Activated CD4-positive, alpha-beta T cell treated with anti-CD3 and anti-CD28 coated beads, Interleukin-2, amount 10 ng/mL, durations not matched to agents 24 days and 14 days (primary cell): ENCODE measurements around the gene PDHB. TPM values are rescaled to one million over a fixed set of nuclear protein-coding genes. Genes with fewer than 3 reads are reported as not detected.

Experiments
- DNase-seq: peaks from one replicate; pipeline ENCODE4 v3.0.0; 2022
- H3K27ac Mint-ChIP-seq: one replicate; pipeline ENCODE4 v1.8.0; 2022; ENCODE audit warnings: mild to moderate bottlenecking, mixed read lengths
- H3K27me3 Mint-ChIP-seq: one replicate; pipeline ENCODE4 v1.8.0; 2022; ENCODE audit warnings: mixed read lengths
- H3K36me3 Mint-ChIP-seq: one replicate; pipeline ENCODE4 v1.8.0; 2022; ENCODE audit warnings: low read depth, mild to moderate bottlenecking, mixed read lengths
- H3K4me1 Mint-ChIP-seq: one replicate; pipeline ENCODE4 v1.8.0; 2021; ENCODE audit warnings: mixed read lengths
- H3K4me3 Mint-ChIP-seq: one replicate; pipeline ENCODE4 v1.8.0; 2022; ENCODE audit warnings: mild to moderate bottlenecking, moderate library complexity, mixed read lengths
- H3K9me3 Mint-ChIP-seq: one replicate; pipeline ENCODE4 v1.8.0; 2021; ENCODE audit warnings: mixed read lengths
- intact Hi-C: fragments of 100-400 bp; cut with micrococcal nuclease; formaldehyde crosslinking; loops from one replicate; pipeline ENCODE4 v1.15.1; 2023
- total RNA-seq: library from RNA; stranded (reverse); gene quantifications from 2 replicates; pipeline ENCODE4 v1.2.3, GENCODE V29; 2022

The PDHB gene
- total RNA-seq, 1 donor from 2014 or later: 69.3 TPM

DNA sequence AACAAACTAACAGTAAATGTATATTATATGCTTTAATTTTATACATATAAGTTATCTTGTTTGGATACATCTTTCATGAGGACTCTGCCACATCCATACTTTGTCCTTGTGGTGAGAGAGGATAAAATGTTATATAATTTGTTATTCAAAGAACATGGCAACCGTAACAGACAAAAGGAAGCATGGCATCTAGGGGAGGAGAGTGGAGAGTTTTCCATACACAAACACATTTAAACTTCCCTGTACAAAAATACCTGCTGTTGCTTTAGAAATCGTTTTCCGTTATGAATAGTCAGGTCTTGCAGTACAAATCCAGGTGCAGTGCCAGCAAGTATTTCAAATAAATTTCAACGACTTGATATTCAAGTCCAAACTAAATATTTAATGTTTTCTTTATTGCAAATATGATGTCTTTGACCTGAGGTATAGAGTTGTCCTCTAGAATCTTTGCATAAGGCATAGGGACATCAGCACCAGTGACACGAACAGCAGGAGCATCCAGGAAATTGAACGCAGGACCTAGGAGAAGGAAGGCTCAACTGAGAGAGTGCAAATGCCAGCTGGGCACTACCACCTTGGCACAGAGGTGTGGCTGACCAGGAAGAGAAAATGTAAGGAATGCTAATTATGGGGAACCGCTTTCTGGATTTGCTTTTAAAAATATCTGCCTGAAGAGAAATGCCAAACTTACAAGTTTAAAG lies 5.8 kb downstream of the PDHB start:
- Mint-ChIP-seq H3K27ac (no peak overlapping the region), H3K4me3 (no peak overlapping the region), H3K9me3 (no peaks in the 10 kb centered on the region), H3K27me3 (no peaks in the 10 kb centered on the region), H3K4me1 (peaks cover 6% of the 10 kb centered on the region), H3K36me3 (peaks cover 67% of the 10 kb centered on the region)
- intact Hi-C loops: no loop called here
- no peak for DNase-seq

DNA sequence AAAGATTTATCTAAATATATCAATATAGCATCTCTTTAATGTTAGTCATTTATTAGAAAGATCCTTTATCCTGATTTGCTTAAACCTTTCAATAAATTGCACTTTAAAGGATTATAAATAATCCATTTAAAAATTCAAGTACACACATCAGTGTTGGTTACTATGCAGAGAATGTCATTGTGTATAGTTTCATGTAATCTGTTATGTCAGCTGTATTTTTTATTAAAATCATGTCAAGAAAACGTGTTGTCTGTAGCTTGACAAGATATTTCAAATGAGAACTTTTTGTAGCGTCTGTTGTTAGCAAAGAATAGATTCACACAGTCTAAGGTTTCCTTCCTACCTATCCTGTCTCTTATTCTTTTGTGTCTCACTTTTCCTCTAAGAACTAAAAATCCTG lies 7.8 kb downstream of the PDHB start:
- Mint-ChIP-seq H3K36me3 (peaks cover 68% of the 10 kb centered on the region), H3K9me3 (no peaks in the 10 kb centered on the region), H3K4me3 (no peak overlapping the region), H3K27ac (peak overlapping the region; percentile 29), H3K4me1 (no peaks in the 10 kb centered on the region), H3K27me3 (no peaks in the 10 kb centered on the region)
- intact Hi-C loops: no loop called here
- no peak for DNase-seq

DNA sequence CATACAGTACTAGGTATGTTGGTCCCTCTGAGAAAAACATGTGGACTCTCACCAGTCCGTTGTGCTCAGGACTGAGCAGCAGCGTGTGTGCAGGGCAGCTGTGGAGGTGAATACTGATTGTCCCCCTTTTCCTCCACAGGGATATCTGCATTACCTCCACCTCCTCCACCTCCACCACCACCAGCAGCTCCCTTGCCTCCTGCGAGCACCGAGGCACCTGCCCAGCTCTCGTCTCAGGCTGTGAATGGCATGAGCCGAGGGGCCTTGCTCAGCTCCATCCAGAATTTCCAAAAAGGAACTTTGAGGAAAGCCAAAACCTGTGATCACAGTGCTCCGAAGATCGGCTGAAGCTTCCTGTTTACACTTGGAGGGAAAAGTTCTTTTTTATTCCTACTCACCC lies 9.0 kb downstream of the PDHB start:
- peaks cover 62% of the 10 kb centered on the region for H3K36me3 Mint-ChIP-seq
- intact Hi-C loops: no loop called here
- H3K27me3 Mint-ChIP-seq: no peaks in the 10 kb centered on the region
- no peaks in the 10 kb centered on the region for H3K9me3 Mint-ChIP-seq
- DNase-seq: no peak
- peaks cover 2% of the 10 kb centered on the region for H3K4me1 Mint-ChIP-seq
- H3K27ac Mint-ChIP-seq: no peak overlapping the region
- no peak overlapping the region for H3K4me3 Mint-ChIP-seq

DNA sequence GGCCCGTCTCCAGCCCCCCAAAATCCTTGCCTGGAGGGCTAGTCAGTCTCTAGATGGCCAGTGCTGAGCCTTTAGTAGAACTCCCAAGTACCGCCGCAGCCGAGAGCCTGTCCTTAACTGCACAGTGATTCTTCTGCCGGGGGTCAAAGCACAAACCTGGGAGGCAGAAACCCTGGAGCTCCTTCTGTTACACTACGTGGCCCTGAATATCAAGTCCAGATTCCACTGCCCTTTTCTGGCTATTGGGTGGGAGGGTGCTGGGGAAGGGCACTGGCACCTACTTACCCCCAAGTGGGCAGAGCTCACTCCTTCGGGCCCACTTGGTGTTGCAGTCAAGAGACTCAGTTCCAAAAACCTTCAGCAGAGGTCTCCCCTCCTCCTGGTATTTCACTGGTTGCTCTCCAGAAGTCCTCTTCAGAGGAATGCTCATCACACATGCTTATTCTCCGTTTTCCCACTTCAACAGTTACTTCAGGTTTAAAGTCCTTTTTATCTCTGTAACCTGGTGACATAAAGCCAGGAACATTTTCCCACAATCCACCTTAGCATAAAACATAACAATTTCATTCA lies 10.8 kb downstream of the PDHB start:
- intact Hi-C loops: no loop called here
- peak overlapping the region; percentile 57 for H3K27ac Mint-ChIP-seq

DNA sequence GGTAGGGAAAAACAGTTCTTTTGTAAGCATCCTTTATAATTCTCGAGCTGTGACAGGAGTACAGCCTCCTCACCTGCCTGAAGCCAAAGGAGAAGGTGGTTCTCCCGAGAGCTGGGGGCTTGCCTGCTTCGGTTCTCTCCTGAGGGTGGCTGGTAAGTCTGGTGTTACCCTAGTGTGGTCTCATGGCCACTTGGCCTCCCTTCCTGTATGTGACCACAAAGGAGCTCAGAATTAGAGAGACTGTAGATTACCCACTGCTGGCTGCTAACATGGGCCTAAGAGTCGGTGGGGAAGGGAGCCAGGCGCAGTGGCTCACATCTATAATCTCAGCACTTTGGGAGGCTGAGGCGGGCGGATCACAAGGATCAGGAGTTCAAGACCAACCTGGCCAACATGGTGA lies 12.6 kb downstream of the PDHB start:
- H3K9me3 Mint-ChIP-seq: no peaks in the 10 kb centered on the region
- H3K27ac Mint-ChIP-seq: no peak overlapping the region
- no peak for DNase-seq
- no peak overlapping the region for H3K4me3 Mint-ChIP-seq
- intact Hi-C loops: no loop called here
- peaks cover 3% of the 10 kb centered on the region for H3K4me1 Mint-ChIP-seq
- H3K27me3 Mint-ChIP-seq: no peaks in the 10 kb centered on the region
- H3K36me3 Mint-ChIP-seq: peaks cover 36% of the 10 kb centered on the region

More for the DNA sequence above, 10.8 kb downstream of the PDHB start:
- peaks cover 48% of the 10 kb centered on the region for H3K36me3 Mint-ChIP-seq
- H3K9me3 Mint-ChIP-seq: no peaks in the 10 kb centered on the region
- no peak for DNase-seq
- no peaks in the 10 kb centered on the region for H3K27me3 Mint-ChIP-seq
- no peak overlapping the region for H3K4me3 Mint-ChIP-seq
- H3K4me1 Mint-ChIP-seq: peaks cover 3% of the 10 kb centered on the region

DNA sequence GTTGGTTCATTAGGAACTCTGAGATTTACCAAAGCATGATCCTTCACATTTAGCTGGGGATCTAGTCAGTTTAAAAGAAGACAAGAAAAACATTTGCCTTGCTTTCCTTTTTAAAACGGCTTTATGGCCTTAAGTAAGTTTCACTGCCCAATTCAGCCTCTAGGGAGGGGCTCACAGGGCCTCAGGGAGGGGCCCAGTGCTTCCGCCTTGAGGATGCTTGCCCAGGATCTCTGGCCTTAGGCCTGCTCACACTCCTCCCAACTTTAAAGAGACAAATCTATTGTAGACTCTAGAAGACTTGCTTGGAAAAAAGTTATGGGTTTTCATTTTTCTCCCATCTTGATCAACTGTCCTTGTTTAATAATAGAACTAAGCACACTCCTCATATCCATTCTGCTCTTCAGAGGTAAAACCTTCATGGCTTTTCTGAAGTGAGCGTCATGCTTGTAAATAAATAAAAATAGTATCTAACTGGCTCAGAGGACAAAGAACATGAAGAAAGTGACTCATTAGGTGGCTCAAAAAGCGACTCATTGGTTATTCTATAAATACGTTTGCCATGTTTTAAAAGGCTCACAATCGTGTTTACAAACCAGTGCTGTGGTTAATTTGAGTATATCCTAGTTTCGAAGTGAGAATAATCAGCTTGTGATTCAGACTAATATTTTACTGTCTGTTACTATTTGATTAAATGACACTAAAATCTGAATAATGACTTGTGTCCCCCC lies 13.7 kb downstream of the PDHB start:
- Mint-ChIP-seq H3K9me3 (no peaks in the 10 kb centered on the region), H3K27ac (peak overlapping the region; percentile 11), H3K27me3 (no peaks in the 10 kb centered on the region), H3K4me3 (no peak overlapping the region), H3K4me1 (peaks cover 3% of the 10 kb centered on the region), H3K36me3 (peaks cover 32% of the 10 kb centered on the region)
- no peak for DNase-seq
- intact Hi-C loops: no loop called here

DNA sequence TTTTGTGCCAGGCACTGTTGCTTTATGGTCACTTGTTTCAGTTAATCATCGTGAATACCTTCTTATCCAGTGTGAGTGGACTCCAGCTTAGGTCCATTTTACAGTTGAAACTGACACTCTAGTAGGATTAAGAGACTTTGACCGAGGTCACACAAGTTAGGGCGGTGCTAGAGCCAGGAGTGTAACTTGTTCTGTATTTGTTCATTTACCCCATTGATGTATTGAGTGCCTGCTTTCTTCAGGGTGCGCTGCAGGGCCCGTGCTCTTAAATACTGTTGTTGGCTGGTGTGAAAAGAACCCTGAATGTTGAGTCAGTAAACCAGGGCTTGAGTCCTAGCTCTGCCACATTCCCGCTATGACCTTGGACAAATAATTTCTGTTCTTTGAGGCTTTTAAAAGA lies 15.4 kb downstream of the PDHB start:
- peaks cover 7% of the 10 kb centered on the region for H3K4me1 Mint-ChIP-seq
- H3K4me3 Mint-ChIP-seq: no peak overlapping the region
- peaks cover 21% of the 10 kb centered on the region for H3K36me3 Mint-ChIP-seq
- H3K27ac Mint-ChIP-seq: no peak overlapping the region
- intact Hi-C loops: no loop called here
- H3K27me3 Mint-ChIP-seq: no peaks in the 10 kb centered on the region
- H3K9me3 Mint-ChIP-seq: no peaks in the 10 kb centered on the region
- DNase-seq: no peak

DNA sequence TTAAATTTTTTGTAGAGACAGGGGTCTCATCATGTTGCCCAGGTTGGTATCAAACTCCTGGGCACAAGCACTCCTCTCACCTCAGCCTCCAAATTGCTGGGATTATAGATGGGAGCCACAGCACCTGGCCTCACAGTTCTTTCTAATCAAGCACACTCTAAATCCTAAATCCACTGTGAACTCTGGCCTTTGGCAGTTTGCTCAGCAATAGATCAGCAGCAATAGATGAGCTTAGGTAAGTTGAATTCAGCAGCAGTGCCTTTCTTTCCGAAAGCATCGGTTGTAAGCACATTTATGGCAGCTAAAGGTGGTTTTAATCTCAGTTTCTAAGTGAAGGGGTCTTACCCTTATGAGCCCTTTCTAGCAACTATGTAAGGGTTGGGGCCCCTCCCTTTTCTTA lies 16.6 kb downstream of the PDHB start:
- H3K27ac Mint-ChIP-seq: no peak overlapping the region
- intact Hi-C loops: no loop called here
- DNase-seq: no peak
- H3K36me3 Mint-ChIP-seq: peaks cover 18% of the 10 kb centered on the region
- no peak overlapping the region for H3K4me3 Mint-ChIP-seq
- H3K4me1 Mint-ChIP-seq: peaks cover 7% of the 10 kb centered on the region
- H3K9me3 Mint-ChIP-seq: no peaks in the 10 kb centered on the region
- H3K27me3 Mint-ChIP-seq: no peaks in the 10 kb centered on the region

DNA sequence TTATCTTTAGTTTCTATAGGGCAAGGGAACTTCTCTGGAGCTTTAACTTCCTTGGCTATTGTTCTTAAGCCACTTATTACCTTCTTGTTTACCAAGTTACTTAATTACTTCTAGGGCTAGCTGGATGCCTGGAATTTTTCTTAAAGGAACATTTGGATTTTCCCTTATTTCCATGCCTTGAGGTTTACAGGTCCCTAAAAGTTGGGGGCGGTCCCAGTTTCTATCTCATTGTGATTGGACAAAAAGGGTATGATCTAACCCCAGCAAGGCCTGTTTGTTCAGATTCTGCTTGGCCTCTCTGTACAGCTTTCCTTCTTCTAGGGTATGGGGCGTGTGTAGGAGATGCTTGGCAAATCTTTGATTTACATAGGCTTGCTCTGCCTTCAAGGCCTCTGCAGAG lies 17.4 kb downstream of the PDHB start:
- Mint-ChIP-seq H3K27me3 (no peaks in the 10 kb centered on the region), H3K4me3 (no peak overlapping the region), H3K4me1 (peaks cover 7% of the 10 kb centered on the region), H3K9me3 (no peaks in the 10 kb centered on the region), H3K36me3 (peaks cover 14% of the 10 kb centered on the region), H3K27ac (no peak overlapping the region)
- intact Hi-C loops: no loop called here
- no peak for DNase-seq

DNA sequence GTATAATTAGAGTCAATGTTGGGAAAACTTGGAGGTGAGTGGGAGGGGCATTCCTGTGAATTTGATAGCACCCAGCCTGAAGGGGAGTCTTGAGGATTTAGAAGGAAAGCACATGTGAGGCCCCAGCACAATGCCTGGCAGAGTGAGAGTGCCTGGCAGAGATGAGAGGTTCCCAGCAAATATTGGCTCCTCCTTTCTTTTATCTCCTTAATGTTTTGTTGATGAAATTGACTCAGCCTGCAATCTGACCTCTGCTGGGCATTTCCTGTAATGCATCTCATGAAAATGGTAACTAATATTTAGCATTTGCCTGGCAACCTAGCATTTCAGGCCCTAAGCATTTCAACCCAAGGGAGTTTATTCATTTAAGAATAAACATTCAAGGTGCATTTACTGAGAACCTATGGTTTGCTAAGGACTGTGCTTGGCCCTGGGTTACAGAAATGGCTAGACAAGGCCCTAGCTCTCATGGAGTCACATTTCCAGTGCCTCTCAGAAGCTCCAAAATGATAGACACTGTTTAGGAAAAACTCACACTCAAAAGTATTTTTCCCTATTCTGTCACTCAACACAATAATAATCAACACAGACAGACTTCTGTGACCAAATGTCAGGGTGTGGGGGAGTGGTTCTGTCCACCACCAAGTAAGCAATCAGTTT lies 19.0 kb downstream of the PDHB start:
- no peak overlapping the region for H3K27ac Mint-ChIP-seq
- intact Hi-C loops: loop anchor here (1.0 to 5.0 kb wide), 5 partner anchors 82 to 227 kb away; partner anchors contain the start of gene PXK

DNA sequence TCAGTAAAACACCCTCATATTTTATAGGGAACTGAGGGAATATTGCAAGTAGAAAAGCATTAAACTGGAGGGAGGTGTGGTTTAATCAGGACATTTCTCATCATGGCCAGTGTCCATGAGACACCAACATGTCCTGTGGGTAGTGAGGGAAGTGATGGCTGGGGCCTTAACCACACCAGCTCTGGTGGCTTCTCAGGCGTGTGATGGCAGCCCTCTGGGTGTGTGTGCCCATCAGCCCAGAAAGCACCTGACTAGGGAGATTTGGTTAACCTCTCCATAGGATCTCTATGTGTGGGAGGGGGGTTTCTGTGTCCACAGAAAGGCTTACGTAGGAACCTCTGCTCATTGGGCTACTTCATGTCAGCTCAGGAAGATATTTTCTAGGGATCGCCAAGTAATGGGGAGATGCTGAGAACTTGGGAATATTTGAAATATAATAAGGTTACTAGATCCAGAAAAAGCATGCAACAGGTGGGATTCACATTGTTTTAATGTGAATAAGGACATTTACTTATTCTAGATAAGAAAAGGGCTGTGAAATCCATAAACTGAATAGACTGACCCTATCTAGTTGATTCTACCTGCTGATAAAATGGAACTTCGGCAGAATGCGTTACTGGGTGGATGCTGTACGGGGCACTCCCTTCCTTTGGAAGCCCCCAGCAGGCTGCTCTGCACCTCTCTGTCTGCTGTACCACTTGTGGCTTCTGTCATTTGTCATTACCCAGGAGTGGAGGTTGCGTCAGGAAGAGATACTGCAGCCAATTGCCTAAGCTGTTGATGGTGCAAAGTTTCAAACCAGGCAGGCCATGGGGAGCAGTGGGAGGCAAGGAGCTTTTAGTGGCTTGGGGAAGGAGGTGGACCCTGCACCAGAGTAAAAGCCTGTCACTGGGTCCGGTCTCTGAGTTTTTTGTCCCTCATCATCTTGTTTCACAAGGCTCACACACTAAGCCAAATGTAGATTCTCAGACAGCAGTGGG lies 21.5 kb downstream of the PDHB start:
- Mint-ChIP-seq H3K27me3 (no peaks in the 10 kb centered on the region), H3K36me3 (peaks cover 37% of the 10 kb centered on the region), H3K4me3 (no peak overlapping the region), H3K27ac (no peak overlapping the region), H3K4me1 (peaks cover 4% of the 10 kb centered on the region), H3K9me3 (no peaks in the 10 kb centered on the region)
- no peak for DNase-seq
- intact Hi-C loops: loop anchor here (5.0 kb wide), 1 partner anchor 225 kb away; no protein-coding TSS in a partner anchor

More for the DNA sequence above, 19.0 kb downstream of the PDHB start:
- peak; percentile 89 for DNase-seq
- no peak overlapping the region for H3K4me3 Mint-ChIP-seq
- H3K36me3 Mint-ChIP-seq: peaks cover 23% of the 10 kb centered on the region
- H3K4me1 Mint-ChIP-seq: peaks cover 5% of the 10 kb centered on the region
- H3K27me3 Mint-ChIP-seq: no peaks in the 10 kb centered on the region
- H3K9me3 Mint-ChIP-seq: no peaks in the 10 kb centered on the region

DNA sequence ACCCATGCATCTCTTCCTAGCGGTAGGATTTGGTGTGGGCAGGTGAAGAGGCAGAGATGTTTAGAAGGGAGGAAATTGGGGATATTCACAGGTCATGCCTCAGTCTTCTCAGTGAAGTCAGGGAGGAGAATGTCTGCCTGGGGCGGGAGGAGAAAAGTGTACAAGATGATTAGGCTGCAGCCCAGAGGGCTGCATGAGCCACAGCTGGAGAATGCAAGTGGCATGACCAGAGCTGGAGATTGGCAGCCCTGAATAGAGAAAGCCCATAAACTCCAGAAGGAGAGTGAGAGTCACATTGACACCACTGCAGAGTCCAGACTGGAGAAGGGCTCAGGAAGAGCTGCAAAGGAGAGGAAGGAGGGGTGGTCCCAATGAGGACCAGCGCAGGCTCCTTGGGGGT lies 22.6 kb downstream of the PDHB start:
- Mint-ChIP-seq H3K27me3 (no peaks in the 10 kb centered on the region), H3K36me3 (peaks cover 42% of the 10 kb centered on the region), H3K27ac (peak overlapping the region; percentile 27), H3K4me1 (peaks cover 4% of the 10 kb centered on the region), H3K9me3 (no peaks in the 10 kb centered on the region), H3K4me3 (no peak overlapping the region)
- DNase-seq: no peak
- intact Hi-C loops: loop anchor here (5.0 kb wide), 1 partner anchor 224 kb away; no protein-coding TSS in a partner anchor

DNA sequence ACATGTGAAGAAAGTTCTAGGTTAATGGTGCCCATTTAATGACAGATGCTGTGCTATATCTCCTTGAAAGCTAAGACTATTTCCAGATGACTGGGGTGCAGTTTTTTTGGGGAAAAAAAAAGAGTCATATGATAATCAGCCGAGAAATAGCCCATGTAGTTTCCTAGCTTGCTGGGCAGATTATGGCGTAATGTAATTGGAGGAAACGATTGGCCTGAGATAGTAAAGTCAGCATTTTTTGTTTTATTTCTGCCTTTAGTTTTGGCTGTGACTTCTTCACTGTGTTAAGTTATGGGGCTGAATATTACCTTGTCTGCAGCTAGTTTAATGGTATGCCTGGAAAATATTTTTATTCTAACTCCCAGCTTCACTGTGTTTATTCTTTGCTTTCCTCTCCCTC lies 24.0 kb downstream of the PDHB start:
- DNase-seq: no peak
- peaks cover 4% of the 10 kb centered on the region for H3K4me1 Mint-ChIP-seq
- H3K4me3 Mint-ChIP-seq: no peak overlapping the region
- no peak overlapping the region for H3K27ac Mint-ChIP-seq
- no peaks in the 10 kb centered on the region for H3K27me3 Mint-ChIP-seq
- H3K36me3 Mint-ChIP-seq: peaks cover 41% of the 10 kb centered on the region
- no peaks in the 10 kb centered on the region for H3K9me3 Mint-ChIP-seq
- intact Hi-C loops: loop anchor here (5.0 kb wide), 1 partner anchor 222 kb away; no protein-coding TSS in a partner anchor
